ENCODE results near the gene CHCHD10. TPM values are rescaled to one million over a fixed set of nuclear protein-coding genes. Genes with fewer than 3 reads are reported as not detected.

Gene CHCHD10
- total RNA-seq, 1 experiment from 2014 or later = 155 TPM

GRCh38 chr22:23796461-23796860 lies 28.7 kb upstream of the CHCHD10 start:
- no TSS peak for BruUV-seq (replicated peaks)
- CTCF ChIA-PET = no interaction called here
- TF ChIP-seq CTCF (IDR thresholded peaks at IDR 0.05; ENCODE audit: unreplicated experiment) = no peak
- Mint-ChIP-seq H3K36me3 (ENCODE audit: insufficient read depth, unreplicated experiment) (peaks cover 74% of the 10 kb centered on the region), H3K9me3 (ENCODE audit: low read depth, unreplicated experiment) (no peaks in the 10 kb centered on the region), H3K4me1 (ENCODE audit: low read depth, unreplicated experiment) (no peaks in the 10 kb centered on the region), H3K4me3 (ENCODE audit: low read depth, unreplicated experiment) (no peak overlapping the region), H3K27ac (ENCODE audit: unreplicated experiment) (no peak overlapping the region), H3K27me3 (ENCODE audit: unreplicated experiment) (no peaks in the 10 kb centered on the region)
- DNase-seq = no peak
- intact Hi-C loops (cut with micrococcal nuclease; ENCODE audit: unreplicated experiment) = no loop called here

GRCh38 chr22:23793326-23793725 lies 25.6 kb upstream of the CHCHD10 start:
- CTCF ChIA-PET = no interaction called here
- intact Hi-C loops (cut with micrococcal nuclease; ENCODE audit: unreplicated experiment) = no loop called here
- Mint-ChIP-seq H3K27ac (ENCODE audit: unreplicated experiment) (no peak overlapping the region), H3K9me3 (ENCODE audit: low read depth, unreplicated experiment) (no peaks in the 10 kb centered on the region), H3K4me3 (ENCODE audit: low read depth, unreplicated experiment) (no peak overlapping the region), H3K36me3 (ENCODE audit: insufficient read depth, unreplicated experiment) (peaks cover 66% of the 10 kb centered on the region), H3K27me3 (ENCODE audit: unreplicated experiment) (no peaks in the 10 kb centered on the region), H3K4me1 (ENCODE audit: low read depth, unreplicated experiment) (no peaks in the 10 kb centered on the region)
- BruUV-seq (replicated peaks) = no TSS peak
- no peak for TF ChIP-seq CTCF (IDR thresholded peaks at IDR 0.05; ENCODE audit: unreplicated experiment)
- DNase-seq = no peak

GRCh38 chr22:23791738-23792645 lies 24.2 kb upstream of the CHCHD10 start:
- H3K36me3 Mint-ChIP-seq (ENCODE audit: insufficient read depth, unreplicated experiment) = peaks cover 67% of the 10 kb centered on the region
- H3K4me1 Mint-ChIP-seq (ENCODE audit: low read depth, unreplicated experiment) = no peaks in the 10 kb centered on the region
- no peaks in the 10 kb centered on the region for H3K9me3 Mint-ChIP-seq (ENCODE audit: low read depth, unreplicated experiment)
- no peak for DNase-seq
- CTCF ChIA-PET = no interaction called here
- TF ChIP-seq CTCF (IDR thresholded peaks at IDR 0.05; ENCODE audit: unreplicated experiment) = no peak
- BruUV-seq (replicated peaks) = no TSS peak
- no peak overlapping the region for H3K4me3 Mint-ChIP-seq (ENCODE audit: low read depth, unreplicated experiment)
- intact Hi-C loops (cut with micrococcal nuclease; ENCODE audit: unreplicated experiment) = no loop called here
- no peaks in the 10 kb centered on the region for H3K27me3 Mint-ChIP-seq (ENCODE audit: unreplicated experiment)
- H3K27ac Mint-ChIP-seq (ENCODE audit: unreplicated experiment) = no peak overlapping the region

GRCh38 chr22:23790819-23791737 lies 23.3 kb upstream of the CHCHD10 start:
- no peak overlapping the region for H3K27ac Mint-ChIP-seq (ENCODE audit: unreplicated experiment)
- CTCF ChIA-PET = interaction anchor here (0.5 kb wide), 1 partner anchor 33 kb away, joined by 3 read pairs; no protein-coding TSS in a partner anchor
- no TSS peak for BruUV-seq (replicated peaks)
- H3K36me3 Mint-ChIP-seq (ENCODE audit: insufficient read depth, unreplicated experiment) = peaks cover 66% of the 10 kb centered on the region
- DNase-seq = no peak
- H3K4me1 Mint-ChIP-seq (ENCODE audit: low read depth, unreplicated experiment) = no peaks in the 10 kb centered on the region
- H3K4me3 Mint-ChIP-seq (ENCODE audit: low read depth, unreplicated experiment) = no peak overlapping the region
- no peaks in the 10 kb centered on the region for H3K27me3 Mint-ChIP-seq (ENCODE audit: unreplicated experiment)
- intact Hi-C loops (cut with micrococcal nuclease; ENCODE audit: unreplicated experiment) = no loop called here
- no peaks in the 10 kb centered on the region for H3K9me3 Mint-ChIP-seq (ENCODE audit: low read depth, unreplicated experiment)
- no peak for TF ChIP-seq CTCF (IDR thresholded peaks at IDR 0.05; ENCODE audit: unreplicated experiment)

Measured in Calu3 (cell line).